Fibroblast of skin of abdomen (primary cell): ENCODE results near the gene ZNF148.

ENCODE experiments used
- DNase-seq: peaks from one replicate; pipeline ENCODE4 v3.0.0-alpha.2; 2013

ZNF148 gene

DNA sequence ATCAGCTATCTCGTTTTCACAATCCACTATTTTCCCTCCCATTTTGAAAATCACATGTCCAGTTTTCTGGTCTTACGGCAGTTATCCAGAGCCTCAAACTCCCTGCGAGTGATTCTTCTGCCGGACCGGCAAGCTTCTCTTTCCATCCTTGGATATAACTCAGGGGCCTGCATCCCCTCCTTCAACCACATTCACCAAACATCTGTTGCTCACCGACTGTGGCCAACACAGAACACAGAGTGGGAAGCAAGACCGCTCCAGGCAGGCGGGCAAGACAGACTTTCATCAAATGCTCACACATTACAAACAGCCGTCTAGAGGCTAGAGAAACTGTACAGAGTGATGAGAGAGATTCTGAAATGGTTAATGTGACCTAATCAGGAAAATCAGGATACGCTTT is 154.9 kb downstream of the ZNF148 start:
- peak; percentile 34 for DNase-seq

DNA sequence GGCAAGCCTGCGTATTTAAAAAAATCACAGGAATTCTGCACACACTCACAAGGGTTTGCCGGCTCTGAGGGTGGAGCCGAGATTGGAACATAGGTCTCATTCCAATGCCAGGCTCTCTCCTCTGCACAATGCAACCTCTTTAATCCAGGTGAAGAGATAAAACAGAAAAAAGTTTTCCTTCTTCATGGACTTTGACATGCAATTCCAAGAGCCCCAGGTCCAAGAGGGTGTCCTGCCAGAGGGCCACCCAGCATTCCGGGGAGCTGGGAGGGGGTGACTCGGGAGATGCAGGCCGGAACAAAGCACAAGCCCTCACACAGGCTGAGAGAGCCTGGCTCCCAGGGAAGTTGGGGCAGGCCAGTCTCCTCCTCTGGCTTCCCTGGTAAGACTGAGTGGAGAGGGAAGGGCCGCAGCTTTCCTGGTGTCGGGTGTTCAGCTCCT is 155.8 kb downstream of the ZNF148 start:
- DNase-seq: no peak

DNA sequence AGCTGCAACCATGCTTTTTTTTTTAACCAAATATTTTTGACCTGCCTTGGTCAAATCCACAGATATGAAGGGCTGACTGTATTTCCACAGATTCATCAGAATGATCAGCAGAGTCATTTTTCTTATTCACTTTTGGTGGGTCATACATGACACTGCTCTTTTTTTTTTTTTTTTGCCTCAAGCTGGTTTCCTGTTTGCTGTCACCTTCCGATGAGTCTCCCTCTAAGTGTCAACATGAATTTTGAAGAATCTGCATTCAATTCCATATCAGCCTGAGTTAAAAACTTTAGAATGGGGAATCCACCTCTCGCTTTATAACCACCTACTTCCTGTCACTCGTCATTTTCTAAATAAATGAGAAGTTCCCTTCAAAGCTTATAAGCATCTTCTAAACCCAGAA is 160.4 kb downstream of the ZNF148 start:
- peak; percentile 43 for DNase-seq

DNA sequence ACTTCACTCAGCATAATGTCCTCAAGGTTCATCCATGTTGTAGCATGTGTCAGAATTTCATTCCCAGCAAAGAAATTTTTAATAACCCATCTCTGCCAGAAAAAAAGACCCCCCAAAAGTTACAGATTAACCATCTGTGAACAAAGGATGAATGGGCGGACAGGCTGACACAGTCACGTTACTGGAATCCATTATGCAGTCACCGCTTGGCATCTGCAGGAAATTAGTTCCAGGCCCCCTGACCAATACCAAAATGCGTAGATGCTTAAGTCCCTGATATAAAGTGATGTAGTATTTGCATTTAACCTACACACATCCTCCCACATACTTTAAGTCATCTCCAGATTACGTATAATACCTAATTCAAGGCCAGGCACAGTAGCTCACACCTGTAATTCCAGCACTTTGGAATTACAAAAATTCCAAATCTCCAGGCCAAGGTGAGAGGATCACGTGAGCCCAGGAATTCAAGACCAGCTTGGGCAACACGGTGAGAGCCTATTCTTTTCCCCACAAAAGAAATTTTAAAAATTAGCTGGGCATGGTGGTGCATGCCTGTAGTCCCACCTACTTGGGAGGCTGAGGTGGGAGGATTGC is 161.1 kb downstream of the ZNF148 start:
- DNase-seq: peak; percentile 95

DNA sequence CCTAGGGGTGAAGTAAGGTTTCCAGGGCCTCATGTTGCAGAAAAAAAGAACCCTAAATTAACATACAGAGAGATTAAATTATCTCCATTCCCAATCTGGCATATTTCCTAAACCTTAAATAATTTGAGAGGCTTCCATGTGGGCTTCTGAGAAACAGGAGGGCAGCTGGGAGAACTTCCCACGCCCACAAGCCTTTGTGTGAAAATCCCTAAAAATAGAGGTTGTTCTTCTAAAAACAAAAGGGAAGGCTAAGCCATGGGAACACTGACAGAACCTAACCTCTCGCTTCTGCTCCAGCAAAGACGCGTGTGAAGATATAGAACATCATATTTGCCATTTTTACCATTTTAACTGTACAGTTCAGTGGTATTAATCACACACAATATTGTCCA is 161.8 kb downstream of the ZNF148 start:
- DNase-seq: peak; percentile 30

DNA sequence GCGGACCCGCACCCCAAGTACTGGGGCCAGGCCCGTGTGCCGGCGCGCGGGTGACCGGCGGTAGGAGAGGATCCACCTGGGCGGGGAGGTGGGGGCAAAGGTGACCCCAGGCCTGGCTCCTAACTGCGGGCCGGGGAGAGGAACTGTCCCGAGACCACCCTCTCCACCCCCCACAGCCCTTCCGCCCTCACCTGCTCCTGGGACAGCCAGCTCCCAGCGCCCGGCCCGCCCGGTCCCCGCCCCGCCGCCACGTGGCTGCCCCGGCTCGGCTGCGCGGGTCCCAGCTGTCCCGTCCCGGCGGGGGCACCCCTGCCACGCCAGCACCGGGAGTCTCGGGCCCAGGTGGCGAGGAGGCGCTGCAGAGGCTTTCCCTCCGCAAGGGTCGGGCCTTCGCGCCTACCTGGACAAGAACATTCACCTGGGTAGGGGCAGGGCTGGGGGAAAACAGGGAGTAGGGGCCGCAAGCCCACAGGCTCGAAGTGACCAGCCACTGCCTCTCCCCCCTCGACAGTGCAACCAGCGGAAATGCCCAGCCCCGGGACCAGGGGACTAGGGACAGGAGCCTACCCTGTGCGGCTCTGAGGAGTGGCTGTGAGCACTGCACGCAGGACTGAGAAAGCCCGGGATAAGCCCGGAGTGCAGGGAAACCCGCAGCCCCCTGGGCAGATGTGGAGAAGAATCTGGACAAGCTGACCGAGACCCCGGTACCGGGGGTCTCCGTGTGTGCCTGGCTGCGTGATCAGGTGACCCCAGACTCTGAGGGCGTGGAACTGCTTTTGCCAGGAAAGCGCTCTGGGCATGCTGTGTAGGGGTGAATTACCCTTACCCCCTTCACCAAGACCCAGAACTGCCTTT is 162.4 kb downstream of the ZNF148 start, which contains the start of gene SLC12A8:
Gene SLC12A8, minus strand, starts transcription at position 240 of the 855 bp plus-strand sequence. CDS start 1,399 bp downstream, outside the sequence.
- no peak for DNase-seq

DNA sequence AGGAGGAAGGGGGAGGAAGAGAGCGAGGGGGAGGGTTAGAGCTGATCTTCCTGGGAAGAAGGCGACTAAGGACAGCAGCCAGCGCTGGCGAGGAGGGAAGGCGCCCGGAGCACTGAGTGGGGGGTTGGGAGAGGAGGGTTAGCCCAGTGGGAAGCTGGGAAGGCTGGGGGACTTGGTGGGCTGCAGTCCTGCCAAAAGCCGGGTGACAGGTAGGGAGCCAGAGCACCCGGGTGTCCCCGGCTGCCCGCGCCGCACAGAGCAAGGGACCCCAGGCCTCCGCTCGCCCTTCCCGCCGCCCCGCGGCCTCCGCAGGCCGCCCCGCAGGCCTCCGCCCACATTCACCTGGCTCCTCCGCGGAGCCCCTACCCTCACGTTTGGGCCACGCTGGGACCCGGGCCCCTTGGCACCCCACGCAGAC is 163.0 kb downstream of the ZNF148 start:
- DNase-seq: no peak

DNA sequence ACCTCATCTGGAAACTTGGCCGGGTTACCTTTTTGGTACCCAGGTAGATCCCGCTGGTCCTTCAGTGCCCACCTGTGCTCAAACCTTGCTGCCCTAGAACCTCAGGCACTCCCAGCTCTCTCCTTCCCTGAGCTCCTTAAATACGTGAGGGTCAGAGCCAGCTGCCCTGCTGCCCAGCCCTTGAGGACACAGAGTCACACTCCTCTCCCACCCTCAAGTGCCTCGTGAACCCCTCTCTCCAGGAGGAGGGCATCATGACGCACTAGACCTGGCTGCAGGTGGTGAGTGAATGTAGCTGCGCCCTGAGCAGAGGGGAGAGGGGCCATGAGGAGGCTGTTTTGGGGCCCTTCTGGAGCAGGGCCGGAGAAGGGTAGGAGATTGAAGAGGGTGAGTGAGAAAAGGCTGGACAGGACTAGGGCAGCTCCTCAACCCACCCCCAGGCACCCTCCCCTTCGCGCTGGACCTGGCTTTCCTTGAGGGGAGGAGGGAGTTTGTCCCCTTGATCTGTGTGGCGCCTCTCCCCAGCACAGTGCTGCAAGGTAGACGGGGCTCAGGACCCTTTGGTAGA is 163.5 kb downstream of the ZNF148 start:
- DNase-seq: no peak

DNA sequence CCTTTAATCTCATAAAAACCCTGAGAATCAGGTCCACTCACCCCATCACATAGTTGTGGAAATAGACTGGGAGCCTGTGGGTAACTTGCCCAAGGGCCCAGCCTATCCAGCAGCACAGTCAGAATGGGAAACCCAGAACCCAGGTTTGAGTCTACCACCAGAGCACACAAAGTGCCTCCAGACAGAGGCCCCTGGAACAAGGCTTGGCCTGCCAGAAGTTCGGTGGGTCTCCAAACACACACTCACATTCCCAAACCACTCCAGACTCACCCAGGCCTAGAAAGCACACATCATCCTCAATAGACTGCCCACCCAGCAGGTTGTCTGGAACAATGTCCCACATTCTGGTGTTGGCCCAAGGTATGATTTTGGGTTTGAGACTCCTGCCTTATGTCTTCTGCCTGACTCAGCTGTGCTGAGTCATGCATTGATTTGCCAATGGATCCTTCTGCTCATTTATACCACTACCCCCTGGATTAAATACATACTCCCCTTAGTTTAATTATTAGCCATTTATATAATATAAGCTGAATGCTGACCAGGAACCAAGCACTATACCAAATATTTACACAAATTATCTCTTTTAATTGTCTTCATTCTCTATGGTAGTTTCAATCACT is 167.1 kb downstream of the ZNF148 start:
- no peak for DNase-seq

DNA sequence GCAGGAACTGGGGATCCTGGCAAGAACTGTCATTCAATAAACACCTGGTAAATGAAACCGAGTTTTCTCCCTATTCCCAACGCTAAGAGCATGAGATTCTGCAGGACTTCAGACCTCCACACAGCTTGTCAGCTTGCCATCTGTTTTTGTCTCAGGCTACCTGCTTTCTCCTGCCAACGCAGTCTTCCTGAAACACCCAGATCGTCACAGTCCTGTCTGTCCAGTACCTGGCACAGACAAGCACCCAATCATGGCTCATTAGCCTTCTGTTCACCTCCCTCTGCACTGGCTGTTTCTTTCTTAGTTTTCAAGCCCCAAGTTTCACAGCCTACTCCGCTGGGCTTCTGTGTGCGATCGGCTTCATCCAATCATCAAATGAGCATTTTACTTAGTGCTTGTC is 167.6 kb downstream of the ZNF148 start:
- no peak for DNase-seq

DNA sequence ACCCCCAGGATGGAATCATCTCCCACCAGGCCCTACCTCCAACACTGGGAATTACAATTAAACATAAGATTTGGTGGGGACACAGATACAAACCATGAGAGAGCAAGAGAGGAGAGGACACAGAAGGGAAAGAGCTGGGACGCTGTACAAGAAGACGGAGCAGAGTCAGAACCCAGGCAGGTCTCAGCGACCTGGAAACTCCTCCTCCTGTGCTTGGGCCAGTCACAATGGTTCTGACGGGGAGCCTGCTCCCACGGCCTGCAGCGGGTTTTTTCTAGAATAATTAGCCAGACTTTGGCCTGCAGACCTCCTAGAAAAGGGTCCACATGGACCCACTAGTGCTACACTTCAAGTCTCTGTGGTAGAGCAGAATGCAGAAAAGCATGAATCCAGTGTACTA is 168.2 kb downstream of the ZNF148 start:
- no peak for DNase-seq

DNA sequence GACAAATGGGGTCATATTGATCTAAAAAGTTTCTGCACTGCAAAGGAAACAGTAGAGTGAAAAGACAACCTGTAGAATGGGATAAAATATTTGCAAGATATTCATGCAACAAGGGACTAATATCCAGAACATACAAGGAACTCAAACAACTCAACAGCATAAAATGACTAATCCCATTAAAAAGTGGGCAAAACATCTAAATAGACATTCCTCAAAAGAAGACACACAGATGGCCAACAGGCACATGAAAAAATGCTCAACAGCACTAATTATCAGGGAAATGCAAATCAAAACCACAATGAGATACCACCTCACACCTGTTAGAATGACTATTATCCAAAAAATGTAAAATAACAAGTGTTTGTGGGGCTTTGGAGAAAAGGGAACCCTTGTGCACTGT is 171.4 kb downstream of the ZNF148 start:
- peak; percentile 23 for DNase-seq

DNA sequence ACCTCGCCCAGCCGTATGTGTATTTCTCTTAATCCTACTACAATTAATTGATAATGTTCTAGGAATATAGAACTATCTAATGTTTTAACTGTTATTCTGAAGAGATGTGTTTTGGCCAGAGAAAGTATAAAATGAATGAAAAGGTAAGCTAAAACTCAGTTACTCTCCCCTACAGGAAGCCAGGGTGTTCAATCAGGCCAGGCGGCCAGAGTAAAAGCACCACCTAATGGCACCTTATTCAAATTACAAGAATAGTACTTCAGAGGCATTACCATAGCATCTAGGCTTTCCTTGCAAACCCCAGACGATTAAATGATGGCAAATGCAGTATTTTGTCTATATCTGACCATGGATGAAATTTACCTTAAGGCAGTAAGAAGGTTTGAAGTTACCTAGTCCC is 172.9 kb downstream of the ZNF148 start:
- DNase-seq: no peak

DNA sequence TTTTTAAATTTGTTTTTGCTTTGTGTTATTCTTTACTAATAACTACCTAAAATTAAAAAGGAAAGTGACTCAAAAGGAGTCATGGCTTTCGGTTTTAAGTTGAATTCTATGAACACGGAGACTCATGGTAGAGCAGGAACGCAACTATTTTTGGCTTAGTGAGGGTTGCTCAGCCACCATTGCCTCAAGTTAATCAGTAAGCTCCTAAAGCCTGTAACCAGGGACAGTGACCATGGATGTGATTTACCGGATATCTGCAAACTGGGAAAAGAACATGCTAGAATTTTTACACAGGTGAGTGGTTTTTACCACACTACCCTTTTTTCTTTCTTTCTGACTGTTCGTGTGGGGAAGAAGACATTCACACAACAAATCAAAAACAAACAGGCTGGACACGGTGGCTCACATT is 174.4 kb downstream of the ZNF148 start:
- DNase-seq: no peak

DNA sequence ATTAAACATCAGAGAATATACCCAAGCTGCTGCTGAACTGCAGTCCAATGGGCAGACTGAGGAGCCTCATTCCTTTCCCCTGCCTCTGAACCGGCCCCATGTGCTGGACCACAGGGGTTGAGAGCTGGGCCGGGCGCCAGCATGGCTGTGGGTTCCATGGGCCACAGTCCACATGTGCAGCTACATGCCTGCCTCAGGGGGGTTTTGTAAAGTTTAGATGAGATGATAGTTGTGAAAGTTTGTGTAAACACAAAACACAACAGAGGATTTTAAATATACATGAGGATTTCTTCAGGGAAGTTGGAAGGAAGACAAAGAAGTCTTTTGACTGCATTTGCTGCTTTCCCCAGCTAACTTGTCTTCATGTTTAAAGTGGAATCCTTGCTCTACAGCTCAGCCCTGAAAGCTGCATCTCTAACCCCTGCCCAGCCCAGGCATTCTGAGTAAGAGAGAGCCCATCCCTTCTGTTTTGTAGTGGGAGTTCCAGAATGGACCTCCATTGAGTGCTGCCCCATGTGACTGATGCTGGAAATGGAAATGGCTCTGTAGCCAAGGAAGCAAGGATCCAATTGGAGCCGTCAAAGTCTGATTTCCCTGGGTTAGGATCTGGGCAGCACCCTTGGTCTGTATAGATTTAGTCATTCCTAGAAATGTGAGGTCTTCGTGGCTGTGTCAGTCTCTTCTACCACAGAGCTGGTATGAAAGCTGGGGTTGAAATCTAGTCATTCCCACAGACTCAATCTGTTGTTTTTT is 180.1 kb downstream of the ZNF148 start:
- DNase-seq: peak; percentile 94

DNA sequence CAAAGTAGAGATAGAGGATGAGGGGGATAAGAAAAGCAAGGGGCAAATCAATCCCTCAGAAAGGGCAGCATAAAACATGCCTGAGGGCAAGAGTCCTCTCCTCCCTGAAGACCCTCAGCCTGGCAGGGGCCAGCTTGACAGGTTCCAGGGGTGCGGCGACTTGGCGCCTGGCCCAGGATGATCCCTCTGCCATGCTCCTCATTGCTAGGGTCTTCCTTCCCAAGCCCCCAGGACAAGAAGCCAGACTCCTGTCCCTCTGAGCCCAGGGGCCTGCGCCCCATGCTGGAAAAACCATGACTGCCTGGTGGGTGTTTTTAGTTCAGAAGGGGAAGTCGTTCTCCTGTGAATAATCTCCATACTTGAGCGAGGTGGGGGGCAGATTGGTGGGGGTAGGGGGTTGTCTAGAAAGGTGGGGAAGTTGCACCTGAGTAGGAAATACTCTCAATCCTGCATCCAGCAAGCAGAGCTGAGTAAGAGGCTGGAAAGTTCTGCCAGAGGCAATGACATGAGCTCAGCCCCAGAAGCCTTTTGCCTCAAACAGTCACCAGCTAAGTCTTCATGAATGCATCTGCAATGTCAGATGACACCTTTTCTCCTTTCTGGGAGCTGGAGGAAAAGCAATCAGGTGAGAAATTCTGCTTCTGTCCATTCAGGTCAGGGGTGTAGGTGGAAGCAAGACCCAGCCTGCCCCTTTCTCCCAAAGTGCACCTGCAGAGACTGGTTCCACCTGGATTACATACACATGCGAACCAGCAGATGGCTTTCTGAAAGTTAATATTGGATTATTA is 180.9 kb downstream of the ZNF148 start:
- DNase-seq: no peak

DNA sequence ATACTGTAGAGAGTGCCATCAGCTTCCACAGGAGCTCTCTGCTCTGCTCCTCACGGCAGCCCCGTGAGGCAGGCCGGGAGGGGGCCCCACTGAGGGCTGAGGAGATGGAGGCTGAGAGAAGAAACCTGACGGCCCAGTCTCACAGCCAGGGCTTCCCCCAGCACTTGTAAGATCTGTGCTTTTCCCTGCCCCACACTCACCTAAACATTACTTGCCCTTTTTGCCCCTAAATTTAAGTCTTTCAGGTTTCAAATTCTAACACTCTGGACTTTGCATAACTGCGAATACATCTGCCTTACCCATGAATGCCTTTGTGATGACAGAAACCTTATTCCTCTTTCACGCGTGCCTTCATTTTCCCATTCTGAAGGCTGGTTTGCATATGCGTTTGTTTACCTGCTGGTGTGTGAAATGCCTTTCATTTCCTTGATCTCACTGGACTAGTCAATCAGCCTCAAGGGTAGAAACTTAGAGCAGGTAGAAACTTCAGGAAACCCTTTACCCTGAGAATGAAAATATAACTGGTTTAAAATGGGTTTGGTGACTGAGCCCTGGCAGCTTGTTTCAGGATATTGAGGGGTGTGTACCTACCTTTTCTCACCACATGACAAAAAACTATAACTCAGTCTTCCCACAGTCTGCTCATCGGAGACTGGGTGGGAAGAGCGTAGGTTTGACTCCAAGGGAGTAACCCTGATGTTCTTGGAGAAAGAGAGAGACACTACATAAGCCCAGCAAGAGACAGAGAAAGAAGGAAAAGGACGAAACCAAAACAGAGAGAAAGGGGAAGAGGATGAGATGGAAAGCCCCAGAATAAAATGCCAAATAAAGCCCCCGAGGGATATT is 182.7 kb downstream of the ZNF148 start:
- DNase-seq: no peak

DNA sequence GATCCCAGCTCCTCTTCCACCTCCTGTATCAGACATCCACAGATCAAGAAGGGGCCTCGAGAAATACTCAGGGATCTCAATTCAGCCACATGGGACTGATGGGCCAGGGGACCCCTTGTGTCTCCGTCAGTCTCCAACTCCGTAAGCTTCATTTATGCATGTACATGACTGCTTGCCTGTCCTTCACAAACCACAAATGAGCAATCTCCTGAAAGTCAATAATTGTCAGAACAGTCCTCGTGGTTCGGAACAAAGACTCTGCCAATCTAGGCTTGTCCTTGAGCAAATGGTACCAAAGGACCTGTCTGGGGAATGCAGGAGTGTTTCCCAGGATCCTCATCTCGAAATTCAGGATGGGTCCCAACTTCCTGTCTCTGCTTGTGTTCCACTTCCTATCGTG is 183.4 kb downstream of the ZNF148 start:
- no peak for DNase-seq

DNA sequence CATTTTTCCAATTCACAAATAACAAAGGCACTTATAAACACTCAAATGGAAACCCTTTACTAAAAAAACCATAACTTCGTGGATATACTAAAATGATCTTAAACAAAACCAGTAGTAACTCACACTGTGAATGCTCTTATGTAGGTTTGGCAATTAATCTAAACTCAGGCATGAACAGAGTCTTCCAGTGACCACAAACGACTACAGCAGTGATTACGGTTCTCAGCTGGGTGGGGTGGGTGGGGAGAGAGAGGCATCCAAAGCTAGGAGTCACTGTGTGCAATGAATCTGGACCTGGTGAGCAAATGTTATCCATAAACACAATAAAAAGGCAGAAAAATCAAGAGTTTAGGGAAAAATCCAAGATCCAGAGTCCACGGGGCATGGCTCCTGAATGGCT is 183.9 kb downstream of the ZNF148 start:
- DNase-seq: peak; percentile 75

DNA sequence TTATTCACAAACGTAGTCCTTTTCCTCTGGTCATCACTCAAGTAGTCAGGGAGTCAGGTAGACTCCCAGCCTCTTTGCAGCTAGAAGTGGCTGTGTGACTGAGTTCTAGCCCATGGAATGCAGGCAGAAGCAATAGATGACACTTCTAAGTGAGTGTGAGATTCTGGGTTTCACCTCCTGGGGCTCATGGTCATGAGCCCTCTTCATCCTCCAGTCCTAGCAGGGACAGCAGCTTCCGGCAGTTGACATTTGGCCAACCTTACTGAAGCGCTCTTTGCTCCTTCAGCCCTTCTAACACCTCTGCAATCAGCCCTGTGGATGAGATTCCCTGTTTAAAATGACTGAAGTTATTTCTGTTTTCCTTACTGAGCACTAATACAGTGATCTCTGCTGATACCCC is 184.3 kb downstream of the ZNF148 start:
- DNase-seq: no peak
